Endothelial cell of umbilical vein (primary cell): ENCODE measurements around the gene HOXB7. TPM values are rescaled to one million over a fixed set of nuclear protein-coding genes. Genes with fewer than 3 reads are reported as not detected.

ENCODE experiments used
- BruUV-seq: library from RNA; stranded (reverse); fragments of 400-500 nt; replicated peaks from 2 replicates; lab custom pipeline; 2021; lab: Mats Ljungman, UMichigan
- CTCF ChIA-PET: fragments of 300-600, 350-600 bp; sonication (Branson Sonifier 250); formaldehyde crosslinking; loops from one replicate; lab custom pipeline; 2021; ENCODE audit warnings: antibody characterized with exemption, inconsistent platforms; lab: Charles Lee
- POLR2A ChIA-PET: fragments of 300-600, 350-600 bp; sonication (Branson Sonifier 250); formaldehyde crosslinking; loops from one replicate; lab custom pipeline; 2021; ENCODE audit warnings: antibody characterized with exemption, inconsistent platforms; lab: Charles Lee
- DNase-seq: peaks from one replicate; pipeline ENCODE4 v3.0.0-alpha.2; 2011; ENCODE audit warnings: low read depth, low spot score
- FAIRE-seq: peaks from 2 replicates; lab custom pipeline; 2011; peaks lifted over from hg19 to GRCh38; lab: Jason Lieb, UNC
- H2AFZ ChIP-seq: 2 replicates; pipeline ENCODE4 v1.6.0; 2012; ENCODE audit warnings: low read depth, low read length, control low read depth, inconsistent platforms
- H3K27ac ChIP-seq: 2 replicates; pipeline ENCODE4 v1.5.1; 2011; ENCODE audit warnings: low read depth, mild to moderate bottlenecking, control low read depth, low read length, moderate library complexity; ENCODE audit not compliant: insufficient read depth
- H3K27me3 ChIP-seq, 2 experiments: 2 replicates each; pipeline versions ENCODE4 v1.6.0 to v1.6.1; 2011; ENCODE audit warnings: low read length in 2 of 2, mixed read lengths in 1 of 2; ENCODE audit not compliant: control insufficient read depth in 2 of 2, insufficient read depth in 2 of 2
- H3K36me3 ChIP-seq, 2 experiments: 2 replicates in 1 of 2; 3 replicates in 1 of 2; pipeline ENCODE4 v1.5.1; 2011; ENCODE audit warnings: low read length in 2 of 2, mild to moderate bottlenecking in 1 of 2, moderate library complexity in 1 of 2; ENCODE audit not compliant: control insufficient read depth in 2 of 2, insufficient read depth in 2 of 2; ENCODE audit errors: extremely low read depth in 1 of 2
- H3K4me1 ChIP-seq: 3 replicates; pipeline ENCODE4 v1.5.1; 2011; ENCODE audit warnings: mild to moderate bottlenecking, low read length; ENCODE audit not compliant: control insufficient read depth, insufficient read depth; ENCODE audit errors: extremely low read depth
- H3K4me2 ChIP-seq: 2 replicates; pipeline ENCODE4 v1.6.1; 2011; ENCODE audit warnings: low read length, control low read depth, mixed read lengths; ENCODE audit not compliant: insufficient read depth
- H3K4me3 ChIP-seq, 3 experiments: fragments of 200-600 bp in 1 of 3; sonication (generic), shearing (Covaris generic) in 1 of 3; replicated peaks in 1 of 3; 2 replicates each; pipeline ENCODE4 v1.5.1; 2011 to 2016; ENCODE audit warnings: control low read depth in 3 of 3, low read length in 3 of 3, mild to moderate bottlenecking in 2 of 3, inconsistent platforms in 1 of 3, low read depth in 1 of 3, moderate library complexity in 1 of 3; ENCODE audit not compliant: insufficient read depth in 1 of 3
- H3K79me2 ChIP-seq: 2 replicates; pipeline ENCODE4 v1.6.0; 2012; ENCODE audit warnings: low read length, inconsistent platforms; ENCODE audit not compliant: control insufficient read depth, insufficient read depth
- H3K9ac ChIP-seq: replicated peaks from 2 replicates; pipeline ENCODE3; 2011; ENCODE audit warnings: low read length, control low read depth; ENCODE audit not compliant: insufficient read depth; ENCODE audit errors: extremely low read depth
- H3K9me1 ChIP-seq: replicated peaks from 3 replicates; pipeline ENCODE4 v1.6.0; 2011; ENCODE audit warnings: mild to moderate bottlenecking, low read length; ENCODE audit not compliant: control insufficient read depth, insufficient read depth; ENCODE audit errors: extremely low read depth
- H3K9me3 ChIP-seq: replicated peaks from 2 replicates; pipeline ENCODE4 v1.5.1; 2012; ENCODE audit warnings: low read length, inconsistent platforms; ENCODE audit not compliant: control insufficient read depth, insufficient read depth
- H4K20me1 ChIP-seq: replicated peaks from 2 replicates; pipeline ENCODE3; 2011; ENCODE audit warnings: mild to moderate bottlenecking, low read length; ENCODE audit not compliant: control insufficient read depth, insufficient read depth; ENCODE audit errors: extremely low read depth
- CTCF ChIP-seq, 2 donors: IDR thresholded peaks; 1 replicate in 1 of 2; 2 replicates in 1 of 2; pipeline ENCODE4 v1.5.1; 2011; ENCODE audit warnings: low read length in 2 of 2, mild to moderate bottlenecking in 2 of 2, moderate library complexity in 2 of 2, control low read depth in 1 of 2, inconsistent platforms in 1 of 2, low read depth in 1 of 2; ENCODE audit not compliant: insufficient read depth in 1 of 2; ENCODE audit errors: extremely low read depth in 1 of 2
- EZH2 ChIP-seq: IDR thresholded peaks from 2 replicates; pipeline ENCODE4 v1.6.1; 2012; ENCODE audit warnings: borderline replicate concordance, low read depth, mild to moderate bottlenecking, moderate library complexity, low read length, inconsistent platforms; ENCODE audit not compliant: severe bottlenecking
- FOS ChIP-seq: IDR thresholded peaks from 2 replicates; pipeline ENCODE4 v1.6.1; 2011; ENCODE audit warnings: mild to moderate bottlenecking, low read length, moderate library complexity, borderline replicate concordance; ENCODE audit not compliant: insufficient read depth
- GATA2 ChIP-seq: IDR thresholded peaks from 2 replicates; pipeline ENCODE4 v1.7.0; 2011; ENCODE audit warnings: low read depth, mild to moderate bottlenecking, moderate library complexity, mixed read lengths, low read length; ENCODE audit not compliant: insufficient read length, insufficient read depth
- JUN ChIP-seq: IDR thresholded peaks from 2 replicates; pipeline ENCODE4 v1.6.1; 2011; ENCODE audit warnings: borderline replicate concordance, low read depth; ENCODE audit not compliant: insufficient read length, insufficient read depth
- MYC ChIP-seq: IDR thresholded peaks from one replicate; pipeline ENCODE4 v1.6.1; 2011; ENCODE audit warnings: mild to moderate bottlenecking, low read depth, low read length
- POLR2A ChIP-seq: IDR thresholded peaks from 2 replicates; pipeline ENCODE4 v1.6.1; 2012; ENCODE audit warnings: low read depth, mild to moderate bottlenecking, control low read depth, low read length
- POLR2AphosphoS5 ChIP-seq: IDR thresholded peaks from 2 replicates; pipeline ENCODE4 v1.6.1; 2012; ENCODE audit warnings: low read depth, mild to moderate bottlenecking, control low read depth, low read length, moderate library complexity; ENCODE audit not compliant: insufficient read depth
- dilution Hi-C: fragments of 300-500 bp; cut with MboI; formaldehyde crosslinking; loops from one replicate; pipeline ENCODE4 v1.15.0; 2019; ENCODE audit warnings: low sequenced_read_pairs; ENCODE audit not compliant: extremely low pct_ligation_motif_present
- intact Hi-C: fragments of 100-400 bp; cut with micrococcal nuclease; formaldehyde crosslinking; loops from one replicate; pipeline ENCODE4 v1.10.0; 2022
- polyA plus RNA-seq, 4 experiments: library from polyadenylated mRNA; depleted of rRNA in 3 of 4; stranded (reverse) in 3 of 4; unstranded in 1 of 4; fragments of >200 nt; gene quantifications; 2 replicates each; pipeline versions ENCODE4 v1.2.1 to v1.2.3, GENCODE V29; 2011 to 2012; ENCODE audit warnings: missing spikeins in 1 of 4
- total RNA-seq: library from RNA; stranded (reverse); gene quantifications from 2 replicates; pipeline ENCODE4 v1.2.3, GENCODE V29; 2021
- TF ChIP-seq, protein P1 (sequence below): IDR thresholded peaks from 2 replicates; pipeline ENCODE4 v1.6.1; 2011; ENCODE audit not compliant: insufficient read depth, insufficient read length

HOXB7 gene
- total and polyA plus RNA-seq, 2 donors (not counting 3 experiments of a cell fraction or from before 2014, with no cell fraction given): 23.5 to 24.5 TPM

GRCh38 chr17:48559122-48559839, 51.5 kb downstream of the HOXB7 start:
- H3K79me2 ChIP-seq: peaks cover 68% of the 10 kb centered on the region
- DNase-seq: no peak
- no peak for FAIRE-seq
- H3K4me3 ChIP-seq: no peak overlapping the region
- no peak overlapping the region for H3K4me2 ChIP-seq
- no TSS peak for BruUV-seq
- no peaks in the 10 kb centered on the region for H4K20me1 ChIP-seq
- peaks cover 34% of the 10 kb centered on the region for H3K4me1 ChIP-seq
- no peaks in the 10 kb centered on the region for H3K9me3 ChIP-seq
- H3K9ac ChIP-seq: no peak overlapping the region
- no peak overlapping the region for H3K27ac ChIP-seq
- dilution Hi-C loops (no loop called here), intact Hi-C loops (no loop called here)
- ChIA-PET CTCF (interaction anchor here (0.8 to 1.2 kb wide), 2 partner anchors 9 to 11 kb away, joined by 3 to 4 read pairs; no protein-coding TSS in a partner anchor), POLR2A (no interaction called here)
- peaks cover 0 to 5% of the 10 kb centered on the region in 2 experiments for H3K36me3 ChIP-seq
- no peaks in the 10 kb centered on the region for H3K27me3 ChIP-seq
- no peaks in the 10 kb centered on the region for H3K9me1 ChIP-seq
- H2AFZ ChIP-seq: no peak overlapping the region
- TF ChIP-seq POLR2AphosphoS5 (no peak), POLR2A (no peak), MYC (no peak), JUN (no peak), FOS (no peak)
- TF ChIP-seq, protein P1, sequence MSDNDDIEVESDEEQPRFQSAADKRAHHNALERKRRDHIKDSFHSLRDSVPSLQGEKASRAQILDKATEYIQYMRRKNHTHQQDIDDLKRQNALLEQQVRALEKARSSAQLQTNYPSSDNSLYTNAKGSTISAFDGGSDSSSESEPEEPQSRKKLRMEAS: no peak

DNA sequence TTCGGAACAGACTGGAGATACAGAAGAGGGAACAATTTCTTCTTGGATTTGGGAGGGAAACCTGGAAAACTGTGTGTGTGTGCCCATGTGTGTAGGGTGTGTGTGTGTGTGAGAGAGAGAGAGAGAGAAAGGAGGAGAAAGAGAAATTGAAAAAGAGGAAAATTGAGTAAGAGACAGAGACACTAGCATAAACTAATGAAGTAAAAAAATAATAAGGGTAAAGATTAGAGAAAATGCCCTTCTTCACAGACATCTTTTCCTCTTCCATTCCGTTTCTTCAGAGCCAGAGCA, 52.0 kb downstream of the HOXB7 start:
- FAIRE-seq (no peak), DNase-seq (no peak)
- Histone ChIP-seq H3K27me3 (no peaks in the 10 kb centered on the region), H3K4me1 (peaks cover 34% of the 10 kb centered on the region), H3K4me2 (no peak overlapping the region), H3K9ac (no peak overlapping the region), H3K9me3 (no peaks in the 10 kb centered on the region), H3K27ac (no peak overlapping the region), H3K4me3 (no peak overlapping the region), H3K79me2 (peaks cover 69% of the 10 kb centered on the region), H3K9me1 (no peaks in the 10 kb centered on the region), H4K20me1 (no peaks in the 10 kb centered on the region), H2AFZ (no peak overlapping the region), H3K36me3 (peaks cover 0 to 5% of the 10 kb centered on the region in 2 experiments)
- intact Hi-C loops (no loop called here), dilution Hi-C loops (no loop called here)
- no TSS peak for BruUV-seq
- ChIA-PET POLR2A (no interaction called here), CTCF (interaction anchor here (1.2 kb wide), 1 partner anchor 11 kb away, joined by 4 read pairs; no protein-coding TSS in a partner anchor)
- TF ChIP-seq GATA2 (no peak), JUN (no peak), FOS (no peak), POLR2AphosphoS5 (no peak), CTCF (IDR thresholded peaks at IDR 0.05; ENCODE audit: extremely low read depth in 1 of 2, insufficient read depth in 1 of 2, low read depth in 1 of 2, low read length in 2 of 2) (no peak), MYC (no peak), EZH2 (no peak), POLR2A (no peak)
- TF ChIP-seq, protein P1: no peak
